HEK293 (cell line): ENCODE measurements around the gene SAMD3.

Source experiments
- CTCF ChIA-PET: fragments of 350-600 bp; formaldehyde crosslinking; extraction: SDS; loops from one replicate; lab custom pipeline; 2021; ENCODE audit warnings: antibody characterized with exemption; lab: Yijun Ruan, JAX
- POLR2A ChIA-PET: fragments of 300-600 bp; formaldehyde crosslinking; extraction: SDS; loops from one replicate; lab custom pipeline; 2020; ENCODE audit warnings: antibody characterized with exemption, inconsistent platforms; lab: Yijun Ruan, JAX
- H3K27ac ChIP-seq: fragments of 200-500 bp; sonication (Bioruptor generic); 2 replicates; pipeline ENCODE4 v1.5.1; 2014; ENCODE audit warnings: low read depth, low read length, control low read depth, inconsistent platforms; ENCODE audit errors: extremely low read depth
- H3K36me3 ChIP-seq, 2 experiments: fragments of 200-500 bp in 1 of 2; sonication (Bioruptor generic) in 1 of 2; 1 replicate in 1 of 2; 2 replicates in 1 of 2; pipeline ENCODE4 v1.5.1; 2014 to 2017; ENCODE audit warnings: inconsistent platforms in 2 of 2, low read length in 2 of 2; ENCODE audit not compliant: control insufficient read depth in 2 of 2, insufficient read depth in 1 of 2
- H3K4me1 ChIP-seq: fragments of 200-500 bp; sonication (Bioruptor generic); 2 replicates; pipeline ENCODE4 v1.5.1; 2014; ENCODE audit warnings: mild to moderate bottlenecking, low read length, inconsistent platforms; ENCODE audit not compliant: control insufficient read depth, insufficient read depth
- H3K4me3 ChIP-seq: 2 replicates; pipeline ENCODE4 v1.5.1; 2011; ENCODE audit warnings: low read depth, mild to moderate bottlenecking, control low read depth, low read length, moderate library complexity
- H3K9me3 ChIP-seq: fragments of 200-500 bp; sonication (Bioruptor generic); 2 replicates; pipeline ENCODE4 v1.5.1; 2014; ENCODE audit warnings: low read depth, low read length, inconsistent platforms; ENCODE audit not compliant: control insufficient read depth, insufficient read depth
- CTCF ChIP-seq: fragments of 450-650 bp; formaldehyde crosslinking; IDR thresholded peaks from 2 replicates; pipeline ENCODE4 v1.5.1; 2016; ENCODE audit warnings: missing biosample characterization, missing genetic modification characterization
- HIC1 ChIP-seq: fragments of 450-650 bp; formaldehyde crosslinking; IDR thresholded peaks from 2 replicates; pipeline ENCODE4 v1.5.1; 2016; ENCODE audit warnings: missing biosample characterization, missing genetic modification characterization
- KLF1 ChIP-seq: fragments of 450-650 bp; formaldehyde crosslinking; IDR thresholded peaks from 2 replicates; pipeline ENCODE4 v1.5.1; 2016; ENCODE audit warnings: missing biosample characterization, missing genetic modification characterization
- MEIS1 ChIP-seq: sonication (generic); formaldehyde crosslinking; IDR thresholded peaks from 2 replicates; pipeline ENCODE4 v1.8.1; 2022; ENCODE audit warnings: missing genetic modification reagents, mild to moderate bottlenecking, borderline replicate concordance
- MZF1 ChIP-seq: fragments of 450-650 bp; formaldehyde crosslinking; IDR thresholded peaks from 2 replicates; pipeline ENCODE4 v1.5.1; 2017; ENCODE audit warnings: missing biosample characterization, missing genetic modification characterization, borderline replicate concordance
- PRDM4 ChIP-seq: fragments of 450-650 bp; formaldehyde crosslinking; IDR thresholded peaks from 2 replicates; pipeline ENCODE4 v1.5.1; 2017; ENCODE audit warnings: missing biosample characterization, missing genetic modification characterization
- ZBTB44 ChIP-seq: fragments of 450-650 bp; IDR thresholded peaks from 2 replicates; pipeline ENCODE4 v1.5.1; 2018; ENCODE audit warnings: missing biosample characterization, mild to moderate bottlenecking, missing genetic modification characterization
- ZNF112 ChIP-seq: fragments of 450-650 bp; formaldehyde crosslinking; IDR thresholded peaks from 2 replicates; pipeline ENCODE4 v1.5.0; 2017; ENCODE audit warnings: missing biosample characterization, missing genetic modification characterization
- ZNF133 ChIP-seq: fragments of 450-650 bp; formaldehyde crosslinking; IDR thresholded peaks from 2 replicates; pipeline ENCODE4 v1.5.1; 2016; ENCODE audit warnings: missing biosample characterization, missing genetic modification characterization
- ZNF211 ChIP-seq: fragments of 450-650 bp; formaldehyde crosslinking; IDR thresholded peaks from 2 replicates; pipeline ENCODE4 v1.5.1; 2016; ENCODE audit warnings: low read depth, missing biosample characterization, missing genetic modification characterization
- ZNF274 ChIP-seq, 2 experiments: fragments of 200-500 bp in 1 of 2; fragments of 450-650 bp in 1 of 2; sonication (Bioruptor generic) in 1 of 2; formaldehyde crosslinking in 1 of 2; IDR thresholded peaks; 2 replicates each; pipeline versions ENCODE4 v1.5.1 to v1.6.1; 2014 to 2016; ENCODE audit warnings: borderline replicate concordance in 1 of 2, inconsistent platforms in 1 of 2, low read length in 1 of 2, missing biosample characterization in 1 of 2, missing genetic modification characterization in 1 of 2
- ZNF280C ChIP-seq: fragments of 450-650 bp; formaldehyde crosslinking; IDR thresholded peaks from 2 replicates; pipeline ENCODE4 v1.5.1; 2016; ENCODE audit warnings: missing biosample characterization, missing genetic modification characterization
- ZNF292 ChIP-seq: fragments of 450-650 bp; formaldehyde crosslinking; IDR thresholded peaks from 2 replicates; pipeline ENCODE4 v1.5.1; 2016; ENCODE audit warnings: low read depth, missing biosample characterization, missing genetic modification characterization, borderline replicate concordance
- ZNF48 ChIP-seq: fragments of 450-650 bp; formaldehyde crosslinking; IDR thresholded peaks from 2 replicates; pipeline ENCODE4 v1.5.1; 2016; ENCODE audit warnings: missing biosample characterization, missing genetic modification characterization
- ZNF514 ChIP-seq: fragments of 450-650 bp; formaldehyde crosslinking; IDR thresholded peaks from 2 replicates; pipeline ENCODE4 v1.5.1; 2016; ENCODE audit warnings: missing biosample characterization, missing genetic modification characterization
- ZNF571 ChIP-seq: fragments of 450-650 bp; formaldehyde crosslinking; IDR thresholded peaks from 2 replicates; pipeline ENCODE4 v1.5.0; 2017; ENCODE audit warnings: missing biosample characterization, missing genetic modification characterization
- ZNF76 ChIP-seq: fragments of 450-650 bp; formaldehyde crosslinking; IDR thresholded peaks from 2 replicates; pipeline ENCODE4; 2016; ENCODE audit warnings: low read depth, missing biosample characterization, missing genetic modification characterization, borderline replicate concordance
- ZNF837 ChIP-seq: fragments of 450-650 bp; formaldehyde crosslinking; IDR thresholded peaks from 2 replicates; pipeline ENCODE4 v1.5.1; 2016; ENCODE audit warnings: missing biosample characterization, missing genetic modification characterization
- ZSCAN23 ChIP-seq: fragments of 450-650 bp; formaldehyde crosslinking; IDR thresholded peaks from 2 replicates; pipeline ENCODE4 v1.5.1; 2016; ENCODE audit warnings: missing biosample characterization, missing genetic modification characterization
- ZSCAN5A ChIP-seq: fragments of 450-650 bp; formaldehyde crosslinking; IDR thresholded peaks from 2 replicates; pipeline ENCODE4 v1.5.1; 2016; ENCODE audit warnings: missing biosample characterization, missing genetic modification characterization
- TF ChIP-seq, protein P1 (sequence below): fragments of 450-650 bp; formaldehyde crosslinking; IDR thresholded peaks from 2 replicates; pipeline ENCODE4 v1.5.1; 2016; ENCODE audit warnings: missing biosample characterization, missing genetic modification characterization, borderline replicate concordance

SAMD3 gene

GRCh38 chr6:130105996-130106704 lies 116.6 kb downstream of the SAMD3 start (continued):
- no peak for TF ChIP-seq HIC1 (tag by site-specific recombination)
- no peak for TF ChIP-seq ZNF211 (tag by site-specific recombination)
- TF ChIP-seq ZNF280C (tag by site-specific recombination): no peak
- no peak for TF ChIP-seq ZBTB44 (tag by site-specific recombination)
- no peak for TF ChIP-seq ZNF133 (tag by site-specific recombination)
- no peak for TF ChIP-seq MEIS1 (CRISPR knock-in tag)
- no peak for TF ChIP-seq ZNF837 (tag by site-specific recombination)
- no peak for TF ChIP-seq PRDM4

DNA sequence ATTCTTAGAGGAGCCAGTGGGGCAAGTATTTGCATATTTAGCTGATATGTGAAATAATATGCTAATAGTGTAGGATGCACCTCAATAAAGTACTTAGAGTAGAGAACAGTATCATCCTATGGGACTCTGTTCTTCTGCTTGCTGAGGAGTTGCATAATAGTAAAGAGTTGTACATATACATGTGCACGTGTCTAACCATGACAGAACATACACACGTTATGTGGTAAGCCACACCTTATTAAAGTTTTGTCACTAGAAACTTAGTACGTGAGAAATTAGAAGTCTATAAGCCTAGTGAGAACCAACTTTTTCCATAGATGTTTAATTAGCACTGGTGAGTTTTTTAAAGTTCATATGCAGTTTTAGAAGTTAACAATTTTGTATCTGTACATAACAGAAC lies 123.6 kb downstream of the SAMD3 start:
- ChIA-PET POLR2A (no interaction called here), CTCF (interaction anchor here (0.5 kb wide), 1 partner anchor 62 kb away, joined by 6 read pairs; no protein-coding TSS in a partner anchor)
- no peaks in the 10 kb centered on the region for H3K9me3 ChIP-seq
- H3K36me3 ChIP-seq: peaks cover 0 to 13% of the 10 kb centered on the region in 2 experiments; a peak in 2 of 3 replicates
- peaks cover 5% of the 10 kb centered on the region for H3K4me1 ChIP-seq
- H3K4me3 ChIP-seq: no peak overlapping the region
- H3K27ac ChIP-seq: no peak overlapping the region
- TF ChIP-seq ZSCAN5A: no peak
- no peak for TF ChIP-seq ZNF514 (tag by site-specific recombination)
- TF ChIP-seq CTCF: no peak
- no peak for TF ChIP-seq ZNF112 (tag by site-specific recombination)
- TF ChIP-seq ZNF292 (tag by site-specific recombination): no peak
- TF ChIP-seq KLF1: no peak
- TF ChIP-seq ZSCAN23: no peak
- no peak for TF ChIP-seq ZNF48 (tag by site-specific recombination)
- no peak for TF ChIP-seq ZNF76
- TF ChIP-seq, protein P1, sequence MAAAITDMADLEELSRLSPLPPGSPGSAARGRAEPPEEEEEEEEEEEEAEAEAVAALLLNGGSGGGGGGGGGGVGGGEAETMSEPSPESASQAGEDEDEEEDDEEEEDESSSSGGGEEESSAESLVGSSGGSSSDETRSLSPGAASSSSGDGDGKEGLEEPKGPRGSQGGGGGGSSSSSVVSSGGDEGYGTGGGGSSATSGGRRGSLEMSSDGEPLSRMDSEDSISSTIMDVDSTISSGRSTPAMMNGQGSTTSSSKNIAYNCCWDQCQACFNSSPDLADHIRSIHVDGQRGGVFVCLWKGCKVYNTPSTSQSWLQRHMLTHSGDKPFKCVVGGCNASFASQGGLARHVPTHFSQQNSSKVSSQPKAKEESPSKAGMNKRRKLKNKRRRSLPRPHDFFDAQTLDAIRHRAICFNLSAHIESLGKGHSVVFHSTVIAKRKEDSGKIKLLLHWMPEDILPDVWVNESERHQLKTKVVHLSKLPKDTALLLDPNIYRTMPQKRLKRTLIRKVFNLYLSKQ (tag by site-specific recombination): no peak
- TF ChIP-seq ZNF571 (tag by site-specific recombination): no peak
- TF ChIP-seq ZNF274 (IDR thresholded peaks at IDR 0.05; ENCODE audit: low read length): no peak
- TF ChIP-seq ZNF274 (tag by site-specific recombination; IDR thresholded peaks at IDR 0.05; ENCODE audit: borderline replicate concordance): no peak
- no peak for TF ChIP-seq MZF1 (tag by site-specific recombination)
